T1000 (cell line): Measurements from ENCODE around the gene CYP4Z1.
"Not testable (repeated sequence)": the region's sequence is repeated elsewhere in the genome, so short reads cannot be mapped to it uniquely, and the experiment has no call there.

ENCODE experiments used
- DNase-seq: peaks from one replicate; lab custom pipeline; 2025; ENCODE audit warnings: mixed read lengths; lab: John Stamatoyannopoulos, UW

The CYP4Z1 gene

GRCh38 chr1:47128221-47128620, 61.2 kb downstream of the CYP4Z1 start:
- DNase-seq, result no peak

- not testable (repeated sequence) for DNase-seq
Measured at GRCh38 chr1:47128854-47129253, 61.8 kb downstream of the CYP4Z1 start.

GRCh38 chr1:47129489-47130230, 62.6 kb downstream of the CYP4Z1 start:
- not testable (repeated sequence) for DNase-seq

GRCh38 chr1:47132665-47133064, 65.6 kb downstream of the CYP4Z1 start:
- DNase-seq, result not testable (repeated sequence)

GRCh38 chr1:47137198-47137597, 70.2 kb downstream of the CYP4Z1 start, which contains the start of gene CYP4A22:
Gene CYP4A22, plus strand, starts transcription at chr1:47137441. Its CDS starts 45 bp downstream, at chr1:47137486.
- DNase-seq, result no peak

GRCh38 chr1:47137925-47138615, 71.0 kb downstream of the CYP4Z1 start:
- DNase-seq, result no peak

- DNase-seq, result not testable (repeated sequence)
Measured at GRCh38 chr1:47140358-47140757, 73.3 kb downstream of the CYP4Z1 start.

GRCh38 chr1:47143654-47144053, 76.6 kb downstream of the CYP4Z1 start:
- not testable (repeated sequence) for DNase-seq

GRCh38 chr1:47146495-47146894, 79.5 kb downstream of the CYP4Z1 start:
- not testable (repeated sequence) for DNase-seq

GRCh38 chr1:47147047-47147785, 80.2 kb downstream of the CYP4Z1 start:
- DNase-seq, result no peak

GRCh38 chr1:47149162-47149561, 82.1 kb downstream of the CYP4Z1 start:
- DNase-seq, result not testable (repeated sequence)

GRCh38 chr1:47156457-47156856, 89.4 kb downstream of the CYP4Z1 start:
- DNase-seq, result not testable (repeated sequence)

GRCh38 chr1:47157957-47158356, 90.9 kb downstream of the CYP4Z1 start:
- not testable (repeated sequence) for DNase-seq

- DNase-seq, result no peak
Measured at GRCh38 chr1:47160716-47161115, 93.7 kb downstream of the CYP4Z1 start.

- DNase-seq, result no peak
Measured at GRCh38 chr1:47161298-47162040, 94.4 kb downstream of the CYP4Z1 start.

- DNase-seq, result no peak
Measured at GRCh38 chr1:47164552-47164951, 97.5 kb downstream of the CYP4Z1 start.
